ENCODE data around the gene E2F4.

The E2F4 gene

GRCh38 chr16:67157892-67158635, 33.9 kb upstream of the E2F4 start:
- DNase-seq: no peak

- peak; percentile 40 for DNase-seq
These were observed 33.0 kb upstream of the E2F4 start for GRCh38 chr16:67158637-67159600.

GRCh38 chr16:67161595-67162058, 30.3 kb upstream of the E2F4 start:
- no peak for DNase-seq

GRCh38 chr16:67162506-67163163, 29.3 kb upstream of the E2F4 start:
- DNase-seq: no peak

- peak; percentile 46 for DNase-seq
These were observed 28.6 kb upstream of the E2F4 start for GRCh38 chr16:67163164-67163998.

GRCh38 chr16:67163999-67164558, 27.9 kb upstream of the E2F4 start:
- DNase-seq: no peak

GRCh38 chr16:67164599-67165061, 27.3 kb upstream of the E2F4 start, which contains the start of gene HSF4:
Gene HSF4, plus strand, starts transcription at chr16:67164745. Its CDS starts 67 bp downstream, at chr16:67164812.
- DNase-seq: no peak

- no peak for DNase-seq
These were observed 26.6 kb upstream of the E2F4 start for GRCh38 chr16:67165121-67166078.

- DNase-seq: no peak
These were observed 25.8 kb upstream of the E2F4 start for GRCh38 chr16:67166110-67166547.

- no peak for DNase-seq
These were observed 25.3 kb upstream of the E2F4 start for GRCh38 chr16:67166598-67167168.

- DNase-seq: no peak
These were observed 24.4 kb upstream of the E2F4 start for GRCh38 chr16:67167588-67167987.

- DNase-seq: no peak
These were observed 22.9 kb upstream of the E2F4 start for GRCh38 chr16:67169011-67169451.

GRCh38 chr16:67169642-67170167, 22.2 kb upstream of the E2F4 start:
- DNase-seq: no peak

- DNase-seq: peak; percentile 83
These were observed 21.6 kb upstream of the E2F4 start, which contains the start of gene NOL3 for GRCh38 chr16:67170168-67170948. Gene NOL3, plus strand, starts transcription at chr16:67170538.

- no peak for DNase-seq
These were observed 20.9 kb upstream of the E2F4 start for GRCh38 chr16:67170949-67171649.

- DNase-seq: no peak
These were observed 18.6 kb upstream of the E2F4 start for GRCh38 chr16:67173323-67173722.

GRCh38 chr16:67173808-67174705, 17.9 kb upstream of the E2F4 start:
- DNase-seq: peak; percentile 72
